Prostate gland (tissue), 2 donors: ENCODE data around the gene IL22RA1.

Source experiments
- POLR2A ChIP-seq: fragments of 450-650 bp; IDR thresholded peaks from one replicate; pipeline ENCODE4 v1.6.1; 2016; ENCODE audit warnings: antibody characterized with exemption, mild to moderate bottlenecking
- TF ChIP-seq, protein P1 (sequence below), 4 experiments: fragments of 200-600 bp in 2 of 4; fragments of 450-650 bp in 2 of 4; sonication (generic) in 2 of 4; IDR thresholded peaks; 1 replicate in 3 of 4; 2 replicates in 1 of 4; pipeline ENCODE4 v1.5.1; 2016 to 2019; ENCODE audit warnings: antibody characterized with exemption in 4 of 4, mild to moderate bottlenecking in 2 of 4, moderate library complexity in 2 of 4

- TF ChIP-seq, protein P1, sequence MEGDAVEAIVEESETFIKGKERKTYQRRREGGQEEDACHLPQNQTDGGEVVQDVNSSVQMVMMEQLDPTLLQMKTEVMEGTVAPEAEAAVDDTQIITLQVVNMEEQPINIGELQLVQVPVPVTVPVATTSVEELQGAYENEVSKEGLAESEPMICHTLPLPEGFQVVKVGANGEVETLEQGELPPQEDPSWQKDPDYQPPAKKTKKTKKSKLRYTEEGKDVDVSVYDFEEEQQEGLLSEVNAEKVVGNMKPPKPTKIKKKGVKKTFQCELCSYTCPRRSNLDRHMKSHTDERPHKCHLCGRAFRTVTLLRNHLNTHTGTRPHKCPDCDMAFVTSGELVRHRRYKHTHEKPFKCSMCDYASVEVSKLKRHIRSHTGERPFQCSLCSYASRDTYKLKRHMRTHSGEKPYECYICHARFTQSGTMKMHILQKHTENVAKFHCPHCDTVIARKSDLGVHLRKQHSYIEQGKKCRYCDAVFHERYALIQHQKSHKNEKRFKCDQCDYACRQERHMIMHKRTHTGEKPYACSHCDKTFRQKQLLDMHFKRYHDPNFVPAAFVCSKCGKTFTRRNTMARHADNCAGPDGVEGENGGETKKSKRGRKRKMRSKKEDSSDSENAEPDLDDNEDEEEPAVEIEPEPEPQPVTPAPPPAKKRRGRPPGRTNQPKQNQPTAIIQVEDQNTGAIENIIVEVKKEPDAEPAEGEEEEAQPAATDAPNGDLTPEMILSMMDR (IDR thresholded peaks at IDR 0.05): no peak
- TF ChIP-seq POLR2A: no peak
Observed at GRCh38 chr1:24109686-24110475, 33.1 kb downstream of the IL22RA1 start.
